ENCODE data around the gene IFT122.
"Not testable (repeated sequence)": the region's sequence is repeated elsewhere in the genome, so short reads cannot be mapped to it uniquely, and the experiment has no call there.

The IFT122 gene

GRCh38 chr3:129497876-129498275 lies 57.9 kb downstream of the IFT122 start:
- not testable (repeated sequence) for DNase-seq (ENCODE audit: low read depth in 2 of 2)

- DNase-seq (ENCODE audit: low read depth in 2 of 2) = not testable (repeated sequence)
Observed at GRCh38 chr3:129498603-129499488, 58.8 kb downstream of the IFT122 start.

- not testable (repeated sequence) for DNase-seq (ENCODE audit: low read depth in 2 of 2)
Observed at GRCh38 chr3:129499604-129500333, 59.7 kb downstream of the IFT122 start.

GRCh38 chr3:129500334-129500658 lies 60.3 kb downstream of the IFT122 start:
- DNase-seq (ENCODE audit: low read depth in 2 of 2) = no peak

- no peak for DNase-seq (ENCODE audit: low read depth in 2 of 2)
Observed at GRCh38 chr3:129501630-129502029, 61.6 kb downstream of the IFT122 start.

- DNase-seq (ENCODE audit: low read depth in 2 of 2) = no peak
Observed at GRCh38 chr3:129502641-129503408, 62.8 kb downstream of the IFT122 start.

- DNase-seq (ENCODE audit: low read depth in 2 of 2) = no peak
Observed at GRCh38 chr3:129503471-129504291, 63.7 kb downstream of the IFT122 start.

GRCh38 chr3:129504471-129505100 lies 64.6 kb downstream of the IFT122 start:
- no peak for DNase-seq (ENCODE audit: low read depth in 2 of 2)

GRCh38 chr3:129505341-129505740 lies 65.3 kb downstream of the IFT122 start:
- no peak for DNase-seq (ENCODE audit: low read depth in 2 of 2)

- DNase-seq (ENCODE audit: low read depth in 2 of 2) = no peak
Observed at GRCh38 chr3:129506231-129506742, 66.3 kb downstream of the IFT122 start.

GRCh38 chr3:129507181-129507831 lies 67.3 kb downstream of the IFT122 start:
- no peak for DNase-seq (ENCODE audit: low read depth in 2 of 2)

- no peak for DNase-seq (ENCODE audit: low read depth in 2 of 2)
Observed at GRCh38 chr3:129512595-129512994, 72.6 kb downstream of the IFT122 start.

GRCh38 chr3:129513705-129514104 lies 73.7 kb downstream of the IFT122 start:
- no peak for DNase-seq (ENCODE audit: low read depth in 2 of 2)

- DNase-seq (ENCODE audit: low read depth in 2 of 2) = no peak
Observed at GRCh38 chr3:129514110-129514509, 74.1 kb downstream of the IFT122 start.

- no peak for DNase-seq (ENCODE audit: low read depth in 2 of 2)
Observed at GRCh38 chr3:129514563-129514962, 74.5 kb downstream of the IFT122 start.

- not testable (repeated sequence) for DNase-seq (ENCODE audit: low read depth in 2 of 2)
Observed at GRCh38 chr3:129515108-129515820, 75.2 kb downstream of the IFT122 start.

- not testable (repeated sequence) for DNase-seq (ENCODE audit: low read depth in 2 of 2)
Observed at GRCh38 chr3:129515821-129516432, 75.9 kb downstream of the IFT122 start.

GRCh38 chr3:129517516-129517915 lies 77.5 kb downstream of the IFT122 start:
- DNase-seq (ENCODE audit: low read depth in 2 of 2) = no peak

GRCh38 chr3:129518038-129518561 lies 78.1 kb downstream of the IFT122 start:
- no peak for DNase-seq (ENCODE audit: low read depth in 2 of 2)

All from stimulated activated CD8-positive, alpha-beta memory T cell treated with anti-CD3 and anti-CD28 coated beads, Interleukin-15, amount 100 ng/mL, for 4 hours (primary cell).